ENCODE results near the gene ALAS1.

ALAS1 gene

DNA sequence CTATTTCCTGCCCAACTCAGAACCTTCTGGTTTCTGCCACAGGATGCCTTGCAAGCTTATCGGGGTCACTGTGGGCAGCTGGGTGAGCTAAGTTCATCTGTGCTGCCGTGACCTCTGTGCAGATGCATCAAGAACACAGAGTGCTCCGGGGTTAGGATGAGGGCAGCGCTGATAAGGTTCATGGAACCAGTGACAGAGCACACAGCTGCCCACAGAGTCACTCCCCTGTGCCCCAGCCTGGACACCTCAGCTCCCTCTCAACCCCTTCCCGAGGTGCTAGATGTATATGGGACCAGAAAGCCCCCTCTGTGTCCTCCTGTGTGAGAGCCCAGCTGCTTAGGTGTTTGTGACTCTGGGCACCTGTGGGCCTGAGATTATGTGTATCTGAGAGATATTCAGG is 15.8 kb upstream of the ALAS1 start:
- no peak overlapping the region for H2AFZ ChIP-seq (ENCODE audit: low read length)
- no peaks in the 10 kb centered on the region for H3K9me3 ChIP-seq (replicated peaks in 1 of 2; ENCODE audit: control insufficient read depth in 2 of 2, insufficient read depth in 1 of 2, low read depth in 1 of 2, low read length in 2 of 2)
- no peak overlapping the region for H4K8ac ChIP-seq (ENCODE audit: low read depth, low read length)
- no peak overlapping the region for H3K4me2 ChIP-seq (ENCODE audit: insufficient read depth, low read length, poor library complexity, severe bottlenecking)
- H3K27me3 ChIP-seq (ENCODE audit: control insufficient read depth in 3 of 3, insufficient read depth in 3 of 3, low read depth in 1 of 3, low read length in 3 of 3), result peaks cover 0 to 16% (median 0%) of the 10 kb centered on the region in 3 experiments
- H4K91ac ChIP-seq (ENCODE audit: low read depth, low read length, poor library complexity), result no peak overlapping the region
- H3K79me1 ChIP-seq (ENCODE audit: low read depth, low read length), result no peaks in the 10 kb centered on the region
- H3K36me3 ChIP-seq (replicated peaks in 1 of 2; ENCODE audit: control insufficient read depth in 2 of 2, insufficient read depth in 2 of 2, low read length in 2 of 2), result no peaks in the 10 kb centered on the region
- H3K4ac ChIP-seq (ENCODE audit: low read length), result no peak overlapping the region
- no peak overlapping the region for H3K9ac ChIP-seq (ENCODE audit: low read depth, low read length, poor library complexity)
- WGBS, 2 donors (ENCODE audit: extremely low coverage in 2 of 2, insufficient read length in 2 of 2, insufficient replicate concordance in 1 of 2), result no CpG with 5 or more reads among the region's 5 CpGs
- no peak overlapping the region for H2AK5ac ChIP-seq (ENCODE audit: low read depth, low read length)
- no peak overlapping the region for H2BK12ac ChIP-seq (ENCODE audit: low read length)
- H3K27ac ChIP-seq (replicated peaks; ENCODE audit: low read length), result no peak overlapping the region
- H3K23ac ChIP-seq (ENCODE audit: low read depth, low read length, poor library complexity), result no peak overlapping the region
- H3K18ac ChIP-seq (ENCODE audit: low read length), result no peak overlapping the region
- H3K14ac ChIP-seq (ENCODE audit: low read length), result no peak overlapping the region
- H3K4me3 ChIP-seq (ENCODE audit: low read length in 2 of 2), result no peak overlapping the region
- H2BK120ac ChIP-seq (ENCODE audit: low read depth, low read length), result no peak overlapping the region
- DNase-seq (ENCODE audit: low spot score), result no peak
- no peak overlapping the region for H2BK15ac ChIP-seq (ENCODE audit: low read length)
- no peak overlapping the region for H2BK5ac ChIP-seq (ENCODE audit: low read length)
- no peaks in the 10 kb centered on the region for H3K4me1 ChIP-seq (ENCODE audit: control insufficient read depth in 2 of 2, insufficient read depth in 1 of 2, low read depth in 1 of 2, low read length in 2 of 2)

DNA sequence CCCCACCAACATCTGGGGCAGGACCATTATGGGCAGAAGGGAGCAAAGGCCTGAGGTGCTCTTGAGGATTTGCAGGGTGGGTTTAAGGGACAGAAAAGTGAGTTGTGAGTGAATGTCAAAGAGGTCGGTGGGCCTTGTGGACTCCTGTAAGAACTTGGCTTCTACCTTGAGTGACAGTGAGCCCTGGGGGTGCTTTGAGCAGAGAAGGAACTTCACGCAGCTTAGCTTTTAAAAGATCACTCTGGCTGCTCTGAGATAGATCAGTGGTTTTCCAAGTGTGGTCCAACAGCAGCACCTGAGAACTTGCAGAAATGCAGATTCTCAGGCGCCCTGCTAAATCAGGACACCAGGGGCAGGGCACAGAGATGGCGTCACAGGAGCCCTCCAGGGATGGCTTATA is 15.3 kb upstream of the ALAS1 start:
- Histone ChIP-seq H3K36me3 (replicated peaks in 1 of 2; ENCODE audit: control insufficient read depth in 2 of 2, insufficient read depth in 2 of 2, low read length in 2 of 2) (no peaks in the 10 kb centered on the region), H2AK5ac (ENCODE audit: low read depth, low read length) (no peak overlapping the region), H3K79me1 (ENCODE audit: low read depth, low read length) (no peaks in the 10 kb centered on the region), H3K27ac (replicated peaks; ENCODE audit: low read length) (no peak overlapping the region), H4K91ac (ENCODE audit: low read depth, low read length, poor library complexity) (no peak overlapping the region), H3K9me3 (replicated peaks in 1 of 2; ENCODE audit: control insufficient read depth in 2 of 2, insufficient read depth in 1 of 2, low read depth in 1 of 2, low read length in 2 of 2) (no peaks in the 10 kb centered on the region), H4K8ac (ENCODE audit: low read depth, low read length) (no peak overlapping the region), H2AFZ (ENCODE audit: low read length) (no peak overlapping the region), H3K4me2 (ENCODE audit: insufficient read depth, low read length, poor library complexity, severe bottlenecking) (no peak overlapping the region), H2BK5ac (ENCODE audit: low read length) (no peak overlapping the region), H3K4me1 (ENCODE audit: control insufficient read depth in 2 of 2, insufficient read depth in 1 of 2, low read depth in 1 of 2, low read length in 2 of 2) (no peaks in the 10 kb centered on the region), H3K27me3 (ENCODE audit: control insufficient read depth in 3 of 3, insufficient read depth in 3 of 3, low read depth in 1 of 3, low read length in 3 of 3) (peaks cover 0 to 11% (median 0%) of the 10 kb centered on the region in 3 experiments), H2BK120ac (ENCODE audit: low read depth, low read length) (no peak overlapping the region), H3K4ac (ENCODE audit: low read length) (no peak overlapping the region), H3K14ac (ENCODE audit: low read length) (no peak overlapping the region), H3K9ac (ENCODE audit: low read depth, low read length, poor library complexity) (peak overlapping the region; percentile 3), H2BK12ac (ENCODE audit: low read length) (no peak overlapping the region), H3K23ac (ENCODE audit: low read depth, low read length, poor library complexity) (no peak overlapping the region), H3K18ac (ENCODE audit: low read length) (no peak overlapping the region), H3K4me3 (ENCODE audit: low read length in 2 of 2) (no peak overlapping the region), H2BK15ac (ENCODE audit: low read length) (no peak overlapping the region)
- no CpG with 5 or more reads among the region's 4 CpGs for WGBS, 2 donors (ENCODE audit: extremely low coverage in 2 of 2, insufficient read length in 2 of 2, insufficient replicate concordance in 1 of 2)
- DNase-seq (ENCODE audit: low spot score), result no peak

DNA sequence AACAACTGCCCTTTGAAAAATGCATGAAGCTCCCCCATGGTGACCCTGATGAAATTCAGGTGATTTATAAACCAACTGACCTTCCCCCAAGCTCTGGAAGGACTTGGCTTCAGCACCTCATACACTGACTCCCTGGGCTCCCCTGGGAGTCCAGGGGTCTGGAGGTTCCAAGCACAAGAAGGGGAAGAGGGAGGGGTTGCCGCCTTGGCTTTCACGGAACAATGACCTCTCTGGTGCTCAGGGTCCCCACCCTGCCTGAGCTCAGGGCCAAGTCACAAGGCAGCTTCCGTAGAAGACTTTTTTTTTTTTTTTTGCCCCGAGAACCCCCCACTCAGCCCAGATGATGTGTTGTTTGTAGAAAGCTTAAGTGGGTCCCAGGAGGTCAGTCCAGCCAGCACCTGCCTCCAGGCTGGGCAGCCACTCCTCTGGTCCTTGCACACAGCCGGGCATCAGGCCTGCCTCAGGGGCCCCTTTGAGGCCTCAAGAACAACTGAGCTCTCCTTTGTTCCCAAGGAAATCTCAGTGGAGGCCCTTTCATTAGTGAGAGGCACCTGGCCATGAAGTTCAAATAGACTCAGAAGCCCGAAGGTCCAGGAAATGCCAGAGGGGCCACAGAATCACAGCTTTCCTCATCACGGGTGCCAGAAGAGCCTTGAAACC is 14.0 kb upstream of the ALAS1 start:
- no peak overlapping the region for H4K91ac ChIP-seq (ENCODE audit: low read depth, low read length, poor library complexity)
- no peaks in the 10 kb centered on the region for H3K79me1 ChIP-seq (ENCODE audit: low read depth, low read length)
- no peak overlapping the region for H3K4ac ChIP-seq (ENCODE audit: low read length)
- no peak overlapping the region for H3K18ac ChIP-seq (ENCODE audit: low read length)
- H3K27me3 ChIP-seq (ENCODE audit: control insufficient read depth in 3 of 3, insufficient read depth in 3 of 3, low read depth in 1 of 3, low read length in 3 of 3), result peaks cover 0 to 10% (median 0%) of the 10 kb centered on the region in 3 experiments
- DNase-seq (ENCODE audit: low spot score), result no peak
- H2BK120ac ChIP-seq (ENCODE audit: low read depth, low read length), result no peak overlapping the region
- H4K8ac ChIP-seq (ENCODE audit: low read depth, low read length), result no peak overlapping the region
- no peaks in the 10 kb centered on the region for H3K4me1 ChIP-seq (ENCODE audit: control insufficient read depth in 2 of 2, insufficient read depth in 1 of 2, low read depth in 1 of 2, low read length in 2 of 2)
- H3K36me3 ChIP-seq (replicated peaks in 1 of 2; ENCODE audit: control insufficient read depth in 2 of 2, insufficient read depth in 2 of 2, low read length in 2 of 2), result no peaks in the 10 kb centered on the region
- H2BK12ac ChIP-seq (ENCODE audit: low read length), result no peak overlapping the region
- H2AFZ ChIP-seq (ENCODE audit: low read length), result no peak overlapping the region
- H3K27ac ChIP-seq (replicated peaks; ENCODE audit: low read length), result no peak overlapping the region
- H2AK5ac ChIP-seq (ENCODE audit: low read depth, low read length), result no peak overlapping the region
- H2BK15ac ChIP-seq (ENCODE audit: low read length), result no peak overlapping the region
- H3K9ac ChIP-seq (ENCODE audit: low read depth, low read length, poor library complexity), result no peak overlapping the region
- no peak overlapping the region for H3K14ac ChIP-seq (ENCODE audit: low read length)
- H3K23ac ChIP-seq (ENCODE audit: low read depth, low read length, poor library complexity), result no peak overlapping the region
- no CpG with 5 or more reads among the region's 7 CpGs for WGBS, 2 donors (ENCODE audit: extremely low coverage in 2 of 2, insufficient read length in 2 of 2, insufficient replicate concordance in 1 of 2)
- no peak overlapping the region for H3K4me3 ChIP-seq (ENCODE audit: low read length in 2 of 2)
- H3K9me3 ChIP-seq (replicated peaks in 1 of 2; ENCODE audit: control insufficient read depth in 2 of 2, insufficient read depth in 1 of 2, low read depth in 1 of 2, low read length in 2 of 2), result no peaks in the 10 kb centered on the region
- no peak overlapping the region for H3K4me2 ChIP-seq (ENCODE audit: insufficient read depth, low read length, poor library complexity, severe bottlenecking)
- no peak overlapping the region for H2BK5ac ChIP-seq (ENCODE audit: low read length)

DNA sequence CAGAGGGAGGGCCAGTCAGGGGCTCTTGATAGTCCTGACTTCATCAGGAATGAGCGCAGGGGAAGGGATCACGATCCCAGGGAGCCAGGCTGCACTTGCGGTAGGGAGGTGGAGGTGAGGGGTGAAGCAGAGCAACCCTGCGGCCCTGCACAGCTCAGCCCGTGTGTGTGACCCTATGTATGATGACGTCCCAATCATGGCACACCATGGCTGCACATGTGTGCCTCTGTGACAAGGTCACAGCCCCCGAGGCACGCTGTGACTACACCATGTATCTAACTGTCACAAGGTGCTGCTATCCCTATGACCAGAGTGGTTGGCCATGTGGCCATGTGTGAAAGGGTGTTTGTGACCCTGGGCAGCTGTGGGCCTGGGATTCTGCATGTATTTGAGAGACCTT is 13.3 kb upstream of the ALAS1 start:
- Histone ChIP-seq H2AK5ac (ENCODE audit: low read depth, low read length) (no peak overlapping the region), H3K36me3 (replicated peaks in 1 of 2; ENCODE audit: control insufficient read depth in 2 of 2, insufficient read depth in 2 of 2, low read length in 2 of 2) (no peaks in the 10 kb centered on the region), H2BK12ac (ENCODE audit: low read length) (no peak overlapping the region), H3K79me1 (ENCODE audit: low read depth, low read length) (no peaks in the 10 kb centered on the region), H2AFZ (ENCODE audit: low read length) (no peak overlapping the region), H3K9ac (ENCODE audit: low read depth, low read length, poor library complexity) (no peak overlapping the region), H3K27me3 (ENCODE audit: control insufficient read depth in 3 of 3, insufficient read depth in 3 of 3, low read depth in 1 of 3, low read length in 3 of 3) (peaks cover 0 to 8% (median 0%) of the 10 kb centered on the region in 3 experiments), H3K4me1 (ENCODE audit: control insufficient read depth in 2 of 2, insufficient read depth in 1 of 2, low read depth in 1 of 2, low read length in 2 of 2) (no peaks in the 10 kb centered on the region), H3K4ac (ENCODE audit: low read length) (no peak overlapping the region), H2BK120ac (ENCODE audit: low read depth, low read length) (no peak overlapping the region), H2BK5ac (ENCODE audit: low read length) (no peak overlapping the region), H3K4me3 (ENCODE audit: low read length in 2 of 2) (no peak overlapping the region), H2BK15ac (ENCODE audit: low read length) (no peak overlapping the region), H4K8ac (ENCODE audit: low read depth, low read length) (no peak overlapping the region), H3K9me3 (replicated peaks in 1 of 2; ENCODE audit: control insufficient read depth in 2 of 2, insufficient read depth in 1 of 2, low read depth in 1 of 2, low read length in 2 of 2) (no peaks in the 10 kb centered on the region), H3K18ac (ENCODE audit: low read length) (no peak overlapping the region), H3K4me2 (ENCODE audit: insufficient read depth, low read length, poor library complexity, severe bottlenecking) (no peak overlapping the region), H4K91ac (ENCODE audit: low read depth, low read length, poor library complexity) (no peak overlapping the region), H3K27ac (replicated peaks; ENCODE audit: low read length) (no peak overlapping the region), H3K14ac (ENCODE audit: low read length) (no peak overlapping the region), H3K23ac (ENCODE audit: low read depth, low read length, poor library complexity) (no peak overlapping the region)
- DNase-seq (ENCODE audit: low spot score), result no peak
- no CpG with 5 or more reads among the region's 8 CpGs for WGBS, 2 donors (ENCODE audit: extremely low coverage in 2 of 2, insufficient read length in 2 of 2, insufficient replicate concordance in 1 of 2)
